Gastrocnemius medialis (tissue), 4 donors: Measurements from ENCODE around the gene PGAP2.

ENCODE experiments used
- CTCF ChIP-seq, 5 experiments: fragments of 450-650 bp in 3 of 5; fragments of 200-600 bp in 2 of 5; sonication (generic) in 2 of 5; IDR thresholded peaks in 4 of 5; conservative IDR thresholded peaks in 1 of 5; 1 replicate in 4 of 5; 2 replicates in 1 of 5; pipeline ENCODE4 v1.5.1; 2016 to 2019; ENCODE audit warnings: antibody characterized with exemption in 5 of 5, mild to moderate bottlenecking in 3 of 5, moderate library complexity in 3 of 5
- POLR2A ChIP-seq, 2 donors: fragments of 450-650 bp; IDR thresholded peaks; one replicate each; pipeline ENCODE4 v1.6.1; 2017; ENCODE audit warnings: antibody characterized with exemption in 2 of 2, mild to moderate bottlenecking in 2 of 2, moderate library complexity in 2 of 2

GRCh38 chr11:3836903-3837302 lies 28.5 kb downstream of the PGAP2 start:
- TF ChIP-seq CTCF (IDR thresholded peaks at IDR 0.05 in 4 of 5, conservative IDR thresholded peaks at IDR 0.05 in 1 of 5): no peak
- no peak for TF ChIP-seq POLR2A (IDR thresholded peaks at IDR 0.05)
